Measurements from ENCODE around the gene PUM1. TPM values are rescaled to one million over a fixed set of nuclear protein-coding genes. Genes with fewer than 3 reads are reported as not detected.

The PUM1 gene
- total RNA-seq, 2 donors from 2014 or later = 70.4 to 97.9 TPM

DNA sequence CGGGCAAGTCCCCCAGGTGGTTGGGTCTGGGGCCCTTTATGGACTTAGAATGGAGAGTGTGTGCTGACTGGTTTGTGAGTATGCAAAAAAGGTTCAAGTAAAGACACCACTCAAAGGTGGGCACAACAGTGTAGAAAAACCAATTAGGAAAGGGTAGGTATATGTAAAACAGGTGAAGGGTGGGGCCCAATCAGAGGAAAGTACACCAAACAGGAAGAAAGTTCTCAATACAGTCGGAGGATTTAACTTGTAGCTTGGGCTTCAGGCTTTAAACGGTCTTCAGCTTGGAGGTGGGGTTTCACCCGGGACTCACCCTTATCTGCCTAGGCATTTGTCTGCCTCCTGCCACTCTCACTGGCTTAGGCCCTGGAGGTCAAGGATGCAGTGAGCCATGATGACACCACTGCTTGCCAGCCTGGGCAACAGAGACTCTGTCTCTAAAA is 6.8 kb upstream of the PUM1 start:
- ATAC-seq (ENCODE audit: insufficient number of reproducible peaks, low FRiP score, low read depth) (no peak), DNase-seq (ENCODE audit: low spot score) (no peak)
- H3K27me3 ChIP-seq (replicated peaks; ENCODE audit: insufficient read depth) = no peaks in the 10 kb centered on the region
- TF ChIP-seq, protein P1, sequence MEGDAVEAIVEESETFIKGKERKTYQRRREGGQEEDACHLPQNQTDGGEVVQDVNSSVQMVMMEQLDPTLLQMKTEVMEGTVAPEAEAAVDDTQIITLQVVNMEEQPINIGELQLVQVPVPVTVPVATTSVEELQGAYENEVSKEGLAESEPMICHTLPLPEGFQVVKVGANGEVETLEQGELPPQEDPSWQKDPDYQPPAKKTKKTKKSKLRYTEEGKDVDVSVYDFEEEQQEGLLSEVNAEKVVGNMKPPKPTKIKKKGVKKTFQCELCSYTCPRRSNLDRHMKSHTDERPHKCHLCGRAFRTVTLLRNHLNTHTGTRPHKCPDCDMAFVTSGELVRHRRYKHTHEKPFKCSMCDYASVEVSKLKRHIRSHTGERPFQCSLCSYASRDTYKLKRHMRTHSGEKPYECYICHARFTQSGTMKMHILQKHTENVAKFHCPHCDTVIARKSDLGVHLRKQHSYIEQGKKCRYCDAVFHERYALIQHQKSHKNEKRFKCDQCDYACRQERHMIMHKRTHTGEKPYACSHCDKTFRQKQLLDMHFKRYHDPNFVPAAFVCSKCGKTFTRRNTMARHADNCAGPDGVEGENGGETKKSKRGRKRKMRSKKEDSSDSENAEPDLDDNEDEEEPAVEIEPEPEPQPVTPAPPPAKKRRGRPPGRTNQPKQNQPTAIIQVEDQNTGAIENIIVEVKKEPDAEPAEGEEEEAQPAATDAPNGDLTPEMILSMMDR (IDR thresholded peaks at IDR 0.05) = no peak
- no peak overlapping the region for H3K4me3 ChIP-seq
- no peaks in the 10 kb centered on the region for H3K9me3 ChIP-seq
- H3K27ac ChIP-seq = no peak overlapping the region
- no peaks in the 10 kb centered on the region for H3K36me3 ChIP-seq
- no peaks in the 10 kb centered on the region for H3K4me1 ChIP-seq (ENCODE audit: control insufficient read depth in 1 of 2, low read depth in 2 of 2)

DNA sequence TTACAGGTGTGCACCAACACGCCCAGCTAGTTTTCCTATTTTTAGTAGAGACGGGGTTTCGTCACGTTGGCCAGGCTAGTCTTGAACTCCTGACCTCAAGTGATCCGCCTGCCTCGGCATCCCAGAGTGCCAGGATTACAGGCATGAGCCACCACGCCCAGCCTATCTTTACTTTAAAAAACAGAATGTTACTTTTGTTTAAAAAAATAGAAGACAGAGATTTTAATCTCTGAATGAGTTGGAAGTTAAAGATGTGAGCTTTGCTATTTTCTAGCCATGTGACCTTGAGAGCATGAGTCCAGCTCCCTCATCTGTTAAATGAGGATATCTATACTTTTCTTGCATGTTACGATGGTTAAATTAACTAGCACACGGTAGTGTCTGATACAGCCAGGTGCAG is 3.9 kb upstream of the PUM1 start:
- Histone ChIP-seq H3K27me3 (replicated peaks; ENCODE audit: insufficient read depth) (no peaks in the 10 kb centered on the region), H3K27ac (no peak overlapping the region), H3K36me3 (no peaks in the 10 kb centered on the region), H3K4me1 (ENCODE audit: control insufficient read depth in 1 of 2, low read depth in 2 of 2) (no peaks in the 10 kb centered on the region), H3K9me3 (no peaks in the 10 kb centered on the region), H3K4me3 (no peak overlapping the region)
- no peak for ATAC-seq (ENCODE audit: insufficient number of reproducible peaks, low FRiP score, low read depth)
- DNase-seq (ENCODE audit: low spot score) = no peak
- TF ChIP-seq, protein P1 (IDR thresholded peaks at IDR 0.05) = no peak

DNA sequence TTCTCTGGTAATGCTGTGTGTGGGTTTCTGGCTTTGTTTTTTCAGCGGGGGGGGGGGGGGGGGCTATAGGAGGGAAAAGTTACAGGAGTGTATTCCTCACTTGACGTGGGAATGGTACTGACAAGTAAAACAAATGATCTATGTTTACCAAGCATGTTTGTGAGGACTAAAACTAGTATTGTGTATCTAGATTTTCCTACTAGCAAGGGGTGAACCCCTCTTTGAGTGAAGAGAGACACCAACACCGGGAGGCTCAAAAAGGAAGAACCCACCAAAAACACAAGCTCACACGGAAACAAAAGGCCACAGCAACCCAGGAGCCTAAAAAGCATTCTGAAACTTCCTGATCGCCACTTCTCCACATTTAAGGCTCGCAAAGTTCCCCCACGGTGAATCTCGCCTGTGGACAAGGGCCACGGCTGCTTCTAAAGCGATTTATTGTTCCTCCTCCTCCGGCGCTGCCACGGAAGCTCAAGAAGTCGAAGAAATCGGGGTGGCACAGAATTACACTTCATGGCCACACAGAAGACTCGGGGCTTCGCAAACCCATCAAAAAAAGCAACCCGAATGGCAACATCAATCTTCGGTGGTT is 703 bp downstream of the PUM1 start:
- Histone ChIP-seq H3K27me3 (replicated peaks; ENCODE audit: insufficient read depth) (no peaks in the 10 kb centered on the region), H3K27ac (peak overlapping the region; percentile 85 to 92), H3K36me3 (no peaks in the 10 kb centered on the region), H3K9me3 (no peaks in the 10 kb centered on the region), H3K4me1 (ENCODE audit: control insufficient read depth in 1 of 2, low read depth in 2 of 2) (peaks cover 18 to 24% of the 10 kb centered on the region in 2 donors), H3K4me3 (peak overlapping the region; percentile 87)
- no peak for ATAC-seq (ENCODE audit: insufficient number of reproducible peaks, low FRiP score, low read depth)
- TF ChIP-seq, protein P1 (IDR thresholded peaks at IDR 0.05) = no peak
- DNase-seq (ENCODE audit: low spot score) = no peak

DNA sequence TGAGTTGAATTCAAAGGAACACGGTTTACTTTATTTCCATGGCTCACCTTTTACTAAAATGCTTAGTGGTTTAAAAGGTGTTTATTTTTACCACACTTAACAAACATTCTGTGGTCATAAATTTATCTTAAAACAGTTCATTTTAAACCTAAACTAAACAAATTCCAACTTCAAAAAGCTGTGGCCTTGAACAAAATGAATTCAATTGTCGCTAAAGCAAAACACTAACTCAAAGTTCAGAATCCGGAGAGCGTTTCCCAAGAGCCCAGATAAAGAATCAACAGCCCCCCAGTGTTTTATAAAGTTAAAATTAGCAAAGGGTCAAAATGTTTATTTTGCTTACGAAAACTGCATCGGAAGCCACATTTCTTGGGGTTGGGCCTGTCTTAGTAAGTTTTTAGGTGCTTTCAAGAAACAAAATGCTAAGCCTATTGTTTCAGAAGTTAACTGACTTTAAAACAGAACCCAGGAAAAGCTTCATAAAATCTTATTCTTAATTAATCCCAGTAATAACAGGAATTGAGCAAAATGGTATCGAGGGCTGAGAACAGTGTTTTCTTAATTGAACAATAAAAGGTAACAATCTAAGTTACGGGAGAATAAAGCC is 1.3 kb downstream of the PUM1 start:
- peak overlapping the region; percentile 19 to 85 for H3K27ac ChIP-seq
- peaks cover 18 to 30% of the 10 kb centered on the region in 2 donors for H3K4me1 ChIP-seq (ENCODE audit: control insufficient read depth in 1 of 2, low read depth in 2 of 2)

DNA sequence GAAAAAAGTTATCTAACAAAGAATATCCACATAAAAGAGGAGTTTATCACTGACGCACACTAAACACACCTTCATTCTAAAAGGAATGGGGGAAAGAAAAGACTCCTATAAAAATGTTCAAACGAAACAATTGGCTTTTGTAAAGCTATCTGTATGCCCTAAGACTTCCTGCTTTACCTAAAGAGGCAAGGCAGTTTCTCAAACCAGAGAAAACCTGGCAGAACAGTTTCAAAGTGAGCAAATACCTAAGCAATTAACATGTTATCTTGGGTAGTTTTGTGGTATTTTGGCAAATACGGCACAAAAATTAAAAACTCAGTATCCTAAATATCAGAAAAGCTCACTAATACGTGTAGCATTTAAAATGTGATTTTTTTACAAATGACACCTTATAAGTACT is 1.9 kb downstream of the PUM1 start:
- Histone ChIP-seq H3K36me3 (peaks cover 6% of the 10 kb centered on the region), H3K27me3 (replicated peaks; ENCODE audit: insufficient read depth) (no peaks in the 10 kb centered on the region), H3K27ac (peak overlapping the region; percentile 19 to 85), H3K9me3 (no peaks in the 10 kb centered on the region), H3K4me3 (peak overlapping the region; percentile 87), H3K4me1 (ENCODE audit: control insufficient read depth in 1 of 2, low read depth in 2 of 2) (peaks cover 18 to 36% of the 10 kb centered on the region in 2 donors)
- DNase-seq (ENCODE audit: low spot score) (no peak), ATAC-seq (ENCODE audit: insufficient number of reproducible peaks, low FRiP score, low read depth) (no peak)
- TF ChIP-seq, protein P1 (IDR thresholded peaks at IDR 0.05) = no peak

More for the DNA sequence above, 1.3 kb downstream of the PUM1 start:
- TF ChIP-seq, protein P1 (IDR thresholded peaks at IDR 0.05) = no peak
- Histone ChIP-seq H3K27me3 (replicated peaks; ENCODE audit: insufficient read depth) (no peaks in the 10 kb centered on the region), H3K36me3 (peaks cover under 1% of the 10 kb centered on the region), H3K4me3 (peak overlapping the region; percentile 87), H3K9me3 (no peaks in the 10 kb centered on the region)
- ATAC-seq (ENCODE audit: insufficient number of reproducible peaks, low FRiP score, low read depth) = no peak
- DNase-seq (ENCODE audit: low spot score) = no peak
